Neural progenitor cell (in vitro differentiated cells): Measurements from ENCODE around the gene MKX.

Source experiments
- EZH2 ChIP-seq: fragments of 200-600 bp; sonication (generic); IDR thresholded peaks from 2 replicates; pipeline ENCODE4 v1.6.1; 2017; ENCODE audit warnings: antibody characterized with exemption, mild to moderate bottlenecking, moderate library complexity
- TF ChIP-seq, protein P1 (sequence below): fragments of 200-600 bp; sonication (generic); IDR thresholded peaks from 2 replicates; pipeline ENCODE4 v1.5.1; 2017; ENCODE audit warnings: antibody characterized with exemption, mild to moderate bottlenecking

DNA sequence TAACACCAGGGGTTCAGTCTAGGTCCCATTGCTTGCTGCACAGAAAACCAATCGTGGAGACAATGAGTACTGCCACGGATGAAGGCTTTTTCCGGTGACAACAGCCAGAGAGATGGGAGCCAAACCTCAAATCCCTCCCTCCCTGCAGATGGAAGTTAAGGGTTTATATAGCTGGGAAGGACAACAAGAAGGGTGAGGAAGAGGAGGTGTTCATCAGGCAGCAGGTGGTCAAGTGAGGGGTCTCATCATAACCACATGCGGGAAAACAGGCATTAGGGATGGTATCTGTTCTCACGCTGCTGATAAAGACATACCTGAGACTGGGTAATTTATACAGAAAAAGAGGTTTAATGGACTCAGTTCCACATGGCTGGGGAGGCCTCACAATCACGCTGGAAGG, 91.3 kb downstream of the MKX start:
- TF ChIP-seq, protein P1, sequence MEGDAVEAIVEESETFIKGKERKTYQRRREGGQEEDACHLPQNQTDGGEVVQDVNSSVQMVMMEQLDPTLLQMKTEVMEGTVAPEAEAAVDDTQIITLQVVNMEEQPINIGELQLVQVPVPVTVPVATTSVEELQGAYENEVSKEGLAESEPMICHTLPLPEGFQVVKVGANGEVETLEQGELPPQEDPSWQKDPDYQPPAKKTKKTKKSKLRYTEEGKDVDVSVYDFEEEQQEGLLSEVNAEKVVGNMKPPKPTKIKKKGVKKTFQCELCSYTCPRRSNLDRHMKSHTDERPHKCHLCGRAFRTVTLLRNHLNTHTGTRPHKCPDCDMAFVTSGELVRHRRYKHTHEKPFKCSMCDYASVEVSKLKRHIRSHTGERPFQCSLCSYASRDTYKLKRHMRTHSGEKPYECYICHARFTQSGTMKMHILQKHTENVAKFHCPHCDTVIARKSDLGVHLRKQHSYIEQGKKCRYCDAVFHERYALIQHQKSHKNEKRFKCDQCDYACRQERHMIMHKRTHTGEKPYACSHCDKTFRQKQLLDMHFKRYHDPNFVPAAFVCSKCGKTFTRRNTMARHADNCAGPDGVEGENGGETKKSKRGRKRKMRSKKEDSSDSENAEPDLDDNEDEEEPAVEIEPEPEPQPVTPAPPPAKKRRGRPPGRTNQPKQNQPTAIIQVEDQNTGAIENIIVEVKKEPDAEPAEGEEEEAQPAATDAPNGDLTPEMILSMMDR = no peak
- no peak for TF ChIP-seq EZH2
